ENCODE results near the gene RXFP3.
"Not testable (repeated sequence)": the region's sequence is repeated elsewhere in the genome, so short reads cannot be mapped to it uniquely, and the experiment has no call there.

The RXFP3 gene

GRCh38 chr5:33937017-33937706 lies 976 bp downstream of the RXFP3 start:
- no peak for DNase-seq

DNA sequence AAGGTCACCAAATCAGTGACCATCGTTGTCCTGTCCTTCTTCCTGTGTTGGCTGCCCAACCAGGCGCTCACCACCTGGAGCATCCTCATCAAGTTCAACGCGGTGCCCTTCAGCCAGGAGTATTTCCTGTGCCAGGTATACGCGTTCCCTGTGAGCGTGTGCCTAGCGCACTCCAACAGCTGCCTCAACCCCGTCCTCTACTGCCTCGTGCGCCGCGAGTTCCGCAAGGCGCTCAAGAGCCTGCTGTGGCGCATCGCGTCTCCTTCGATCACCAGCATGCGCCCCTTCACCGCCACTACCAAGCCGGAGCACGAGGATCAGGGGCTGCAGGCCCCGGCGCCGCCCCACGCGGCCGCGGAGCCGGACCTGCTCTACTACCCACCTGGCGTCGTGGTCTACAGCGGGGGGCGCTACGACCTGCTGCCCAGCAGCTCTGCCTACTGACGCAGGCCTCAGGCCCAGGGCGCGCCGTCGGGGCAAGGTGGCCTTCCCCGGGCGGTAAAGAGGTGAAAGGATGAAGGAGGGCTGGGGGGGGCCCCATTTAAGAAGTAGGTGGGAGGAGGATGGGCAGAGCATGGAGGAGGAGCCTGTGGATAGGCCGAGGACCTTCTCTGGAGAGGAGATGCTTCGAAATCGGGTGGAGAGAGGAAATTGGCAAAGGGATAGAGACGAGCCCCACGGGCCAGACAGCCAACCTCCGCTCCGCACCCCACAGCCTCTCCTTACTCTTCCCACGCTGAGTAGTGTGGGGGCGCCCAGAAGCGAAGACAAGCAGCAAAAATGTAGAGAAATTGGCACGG lies 1.7 kb downstream of the RXFP3 start:
- DNase-seq, result no peak

DNA sequence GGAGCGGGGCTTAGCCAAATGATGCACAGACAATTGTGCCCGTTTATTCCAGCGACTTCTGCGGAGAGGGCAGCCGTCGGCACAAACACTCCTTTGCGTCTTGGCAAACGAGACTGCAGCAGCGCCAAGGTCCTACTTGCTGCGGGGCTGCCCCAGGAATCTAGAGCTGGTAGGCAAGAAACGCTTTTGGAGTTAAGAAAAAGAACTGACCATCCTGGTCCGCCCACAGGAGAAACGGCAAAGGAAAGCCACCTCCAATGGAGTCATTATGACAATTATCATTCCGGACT lies 2.3 kb downstream of the RXFP3 start:
- DNase-seq, result no peak

DNA sequence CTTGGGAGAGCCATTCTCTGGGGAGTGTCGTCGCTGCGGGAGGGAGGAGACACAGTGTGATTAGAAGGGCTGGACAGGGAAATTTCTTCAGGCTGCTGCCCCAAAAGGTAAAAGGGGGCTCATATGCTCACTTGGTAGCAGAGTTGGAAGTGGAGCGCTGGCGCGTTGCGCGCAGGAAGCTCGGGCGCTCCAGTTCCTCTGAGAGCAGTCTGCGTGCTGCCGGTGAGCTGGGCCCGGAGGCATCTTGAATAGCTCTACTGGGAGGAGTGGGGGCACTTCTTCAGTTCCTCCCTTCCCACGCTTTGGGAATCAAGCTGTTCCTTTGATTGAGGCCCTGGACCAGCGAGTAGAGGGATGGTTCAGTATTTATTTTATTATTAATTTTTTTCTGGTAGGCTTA lies 2.7 kb downstream of the RXFP3 start:
- no peak for DNase-seq

DNA sequence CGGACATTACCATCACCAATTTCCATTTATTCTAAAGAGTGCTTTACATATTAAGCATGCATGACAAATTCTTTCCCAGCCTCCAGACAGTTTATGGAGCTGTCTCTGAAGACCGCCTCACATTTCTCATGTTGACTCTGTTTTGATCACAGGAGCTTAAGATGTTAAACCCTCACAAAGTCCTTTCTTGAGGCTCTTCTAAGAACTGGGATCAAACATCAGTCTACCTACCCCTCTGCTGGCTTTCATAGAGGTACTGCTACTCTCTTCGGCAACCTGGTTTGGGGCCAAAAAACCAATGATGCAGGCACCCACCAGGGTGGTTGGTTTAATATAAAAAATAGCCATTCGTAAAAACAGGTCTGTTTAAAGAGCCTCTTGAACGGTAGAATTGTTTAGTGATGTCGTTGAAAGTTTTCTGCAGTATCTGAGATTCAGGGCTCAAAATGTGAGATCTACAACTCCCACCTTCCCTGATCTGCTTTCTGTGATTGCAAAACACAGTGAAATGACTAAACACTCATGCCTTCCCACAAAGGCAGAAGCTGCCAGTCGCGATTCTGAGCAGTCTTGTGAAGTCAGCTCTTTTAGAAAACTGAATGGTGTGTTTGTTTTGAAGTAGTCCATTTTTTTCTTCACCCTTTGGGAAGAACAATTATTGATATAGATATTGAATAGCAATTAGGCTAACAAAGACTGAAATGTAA lies 3.5 kb downstream of the RXFP3 start:
- no peak for DNase-seq

DNA sequence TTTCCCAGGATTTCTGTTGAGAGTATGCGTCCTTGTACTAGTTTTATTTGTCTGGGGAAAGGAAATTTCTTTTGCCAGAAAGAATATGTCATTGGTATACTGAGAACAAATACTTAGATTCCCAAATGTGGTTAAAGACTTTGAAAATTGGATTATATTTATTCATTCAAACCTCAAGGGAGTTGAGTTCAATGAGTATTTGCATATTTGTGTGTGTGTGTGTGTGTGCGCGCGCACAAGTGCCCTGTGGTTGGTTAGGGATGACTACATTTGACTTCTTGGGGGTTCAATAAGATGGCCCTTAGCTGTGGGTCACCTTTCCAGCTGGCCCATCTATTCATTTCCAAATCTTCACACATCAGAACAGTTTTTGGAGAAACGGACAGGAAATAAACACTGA lies 4.9 kb downstream of the RXFP3 start:
- no peak for DNase-seq

DNA sequence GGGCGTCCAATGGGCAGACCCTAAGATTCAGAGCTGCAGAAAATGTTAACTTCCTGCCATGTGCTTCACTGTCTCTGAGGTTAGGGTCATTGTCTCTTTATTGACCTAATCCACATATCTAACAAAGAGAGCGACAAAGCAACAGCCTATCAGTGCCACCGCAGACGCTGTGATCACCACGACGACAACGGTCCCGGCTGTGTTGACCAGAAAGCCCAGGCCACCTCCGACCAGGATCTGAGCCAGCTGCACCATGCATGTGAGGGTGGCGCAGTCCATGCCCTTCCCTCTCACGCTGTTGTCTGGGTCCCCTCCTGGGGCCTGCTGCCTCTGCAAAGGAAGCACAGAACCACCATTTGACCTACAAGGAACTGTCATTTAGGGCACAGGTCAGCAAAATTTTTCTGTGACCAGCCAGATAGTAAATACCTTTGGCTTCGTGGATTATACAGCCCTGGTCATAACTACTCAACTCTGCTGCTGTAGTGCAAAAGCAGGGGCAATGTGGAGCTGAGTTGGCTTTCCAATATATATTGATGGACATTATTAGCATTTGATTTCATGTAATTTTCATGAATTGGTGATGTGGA lies 8.5 kb downstream of the RXFP3 start:
- DNase-seq, result no peak

GRCh38 chr5:33952175-33952574 lies 16.0 kb downstream of the RXFP3 start:
- DNase-seq, result not testable (repeated sequence)

DNA sequence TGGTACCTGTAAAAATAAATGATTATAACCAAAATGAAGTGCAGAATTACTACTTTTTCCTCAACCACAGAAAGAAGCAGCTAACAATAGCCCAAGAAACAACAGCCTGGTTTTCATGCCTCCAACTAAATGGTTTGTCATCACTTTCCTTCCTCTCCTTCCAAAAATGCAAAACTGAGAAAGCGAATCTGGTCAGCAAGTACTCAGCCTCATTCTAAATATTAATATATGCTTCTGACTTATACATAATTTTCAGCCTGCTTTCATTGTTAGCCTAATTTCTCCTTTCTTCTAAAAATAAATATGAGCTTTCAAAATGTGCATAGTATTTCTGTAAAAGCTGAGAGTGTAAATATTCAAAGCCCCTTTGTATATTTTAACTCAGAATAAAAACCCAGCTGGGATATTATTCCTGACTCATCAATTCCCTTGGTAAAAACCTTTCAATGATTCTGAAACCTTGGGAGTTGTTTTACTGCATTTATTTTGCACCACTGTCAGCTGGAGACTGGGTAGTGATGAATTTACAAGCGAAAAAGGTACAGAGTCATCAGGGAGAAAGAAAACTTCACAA lies 21.5 kb downstream of the RXFP3 start:
- no peak for DNase-seq

DNA sequence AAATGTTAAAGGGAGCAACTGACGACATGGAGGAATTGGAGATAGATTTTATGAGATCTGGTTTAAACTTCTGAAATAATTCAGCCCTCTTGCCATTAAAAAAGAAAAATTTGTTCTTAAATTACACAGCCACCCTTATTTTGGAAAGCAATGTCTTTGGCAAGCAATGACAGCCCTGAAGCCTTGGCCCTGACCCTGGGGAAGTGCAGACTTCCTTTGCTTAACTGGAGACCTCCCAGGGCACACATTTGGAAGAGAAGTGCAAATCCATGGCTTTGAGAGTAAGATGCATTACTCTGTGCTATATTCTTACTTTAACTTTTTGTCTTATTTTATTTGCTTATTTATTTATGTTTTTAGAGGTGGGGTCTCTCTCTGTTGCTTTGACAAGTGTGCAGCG lies 22.0 kb downstream of the RXFP3 start:
- no peak for DNase-seq

- no peak for DNase-seq
Measured at GRCh38 chr5:33964132-33964700, 28.0 kb downstream of the RXFP3 start.

DNA sequence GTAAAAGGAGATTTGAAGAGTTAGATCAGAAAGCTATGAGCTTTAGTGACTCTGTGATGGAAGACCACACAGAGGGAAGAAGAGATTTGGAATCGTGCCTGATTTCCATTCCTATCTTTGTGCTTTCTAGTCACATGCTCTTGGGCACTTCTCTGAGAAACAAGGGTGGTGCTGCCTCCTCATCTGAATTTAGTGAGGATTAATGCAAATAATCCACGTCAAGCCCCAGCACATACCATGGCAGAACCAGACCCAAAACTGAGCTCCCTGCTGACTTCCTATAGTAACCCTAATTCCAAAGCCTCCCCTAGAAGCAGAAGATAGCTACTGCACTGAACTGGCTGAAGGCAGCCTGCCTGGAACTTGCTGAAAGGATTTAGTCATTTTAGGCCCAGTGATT lies 30.6 kb downstream of the RXFP3 start:
- no peak for DNase-seq

- DNase-seq, result no peak
Measured at GRCh38 chr5:33968211-33969005, 32.2 kb downstream of the RXFP3 start.

DNA sequence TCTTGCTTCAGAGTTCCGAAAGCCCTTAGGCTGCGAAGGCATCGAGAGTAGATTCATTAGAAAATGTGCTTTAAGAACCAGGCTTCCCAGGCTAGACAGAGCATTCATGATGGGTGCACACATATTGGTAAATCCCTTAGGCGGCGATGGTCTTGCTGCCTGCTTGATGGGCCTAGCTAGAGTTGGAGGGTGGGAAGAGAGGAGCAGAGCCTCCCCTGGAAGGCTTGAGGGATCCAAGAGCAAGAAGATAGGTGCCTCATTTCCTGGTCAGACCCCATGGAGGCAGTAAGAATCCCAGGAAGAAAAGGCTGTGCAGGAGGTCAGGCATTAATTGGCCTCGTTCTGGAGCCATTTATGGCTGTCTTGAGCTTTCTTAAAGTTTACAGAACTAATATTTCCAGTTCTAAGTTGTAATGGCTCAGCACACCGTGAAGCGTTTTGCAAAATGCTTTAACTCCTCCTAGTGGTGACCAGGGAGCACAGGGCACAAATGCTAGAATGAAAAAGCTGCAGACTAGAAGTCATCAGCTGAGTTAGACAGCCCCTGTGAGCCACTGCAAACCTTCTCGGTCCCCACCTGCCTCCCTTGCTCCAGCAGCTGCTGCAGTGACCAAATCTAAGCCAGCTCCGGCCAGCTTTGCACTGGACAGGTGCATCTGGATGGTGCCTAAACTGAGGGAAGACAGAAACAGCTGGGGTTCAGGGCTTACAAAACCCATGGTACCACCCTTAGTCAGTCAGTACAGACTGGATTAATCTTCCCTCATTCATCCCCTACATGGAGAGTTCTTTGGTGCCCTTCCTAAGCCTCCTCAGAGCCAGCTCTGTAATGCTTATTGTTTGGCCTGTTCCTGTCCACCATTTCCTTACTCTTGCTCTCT lies 33.6 kb downstream of the RXFP3 start:
- no peak for DNase-seq

DNA sequence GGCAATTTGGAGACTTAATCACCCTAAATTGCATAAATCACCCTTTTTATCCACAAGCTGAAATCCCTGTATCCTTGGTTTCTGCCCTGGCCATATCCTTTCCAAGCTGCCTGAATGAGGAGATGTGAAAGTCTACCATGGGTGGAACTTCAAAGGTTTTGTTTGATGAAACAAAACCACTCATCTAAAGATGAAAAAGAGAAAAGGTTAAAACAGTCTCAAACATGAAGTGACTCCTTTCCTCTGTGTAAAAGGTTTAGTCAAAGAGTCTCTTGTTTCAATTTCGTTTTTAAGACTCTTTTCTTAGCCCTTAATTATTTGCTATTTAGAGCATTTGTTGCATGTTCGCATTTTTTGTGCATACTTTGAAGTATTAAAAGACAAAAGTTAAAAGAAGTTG lies 37.1 kb downstream of the RXFP3 start:
- no peak for DNase-seq

DNA sequence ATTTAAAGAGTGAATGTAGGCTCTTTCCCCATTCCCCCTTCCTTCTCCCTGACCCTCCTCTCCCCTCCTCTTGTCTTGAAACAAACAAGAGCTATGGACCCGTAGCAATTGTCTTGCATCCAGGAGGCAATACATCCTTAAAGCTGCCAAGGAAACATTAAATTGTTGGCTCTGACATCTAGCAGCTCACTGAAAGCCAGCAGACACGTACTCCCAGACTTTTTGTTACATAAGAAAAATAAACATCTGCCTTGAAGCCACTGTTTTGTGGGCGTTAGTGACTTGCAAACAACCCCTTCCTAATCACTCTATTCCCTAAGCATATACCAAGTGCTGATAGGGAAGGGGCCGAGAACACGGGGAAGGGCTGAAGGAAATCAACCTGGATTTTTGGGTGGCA lies 39.7 kb downstream of the RXFP3 start:
- DNase-seq, result no peak

DNA sequence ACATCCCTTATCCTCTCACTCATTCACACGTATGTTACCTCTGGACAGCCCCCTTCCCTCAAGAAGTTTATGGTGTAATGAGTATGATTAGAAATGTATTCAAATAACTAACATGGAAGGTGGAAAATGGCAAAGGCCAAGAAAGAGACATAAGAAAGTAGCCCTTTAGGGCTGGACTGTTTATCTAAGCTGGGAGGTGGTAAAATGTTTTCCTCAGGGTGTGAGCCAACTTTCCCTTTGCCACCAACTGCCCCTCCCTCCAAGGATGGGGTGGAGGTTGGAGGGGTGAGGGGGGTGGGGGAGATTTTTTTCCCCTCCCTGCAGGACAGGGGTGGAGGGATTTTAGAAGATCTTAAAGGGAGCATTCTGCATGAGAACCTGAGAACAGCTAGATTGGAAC lies 40.1 kb downstream of the RXFP3 start:
- no peak for DNase-seq

- DNase-seq, result no peak
Measured at GRCh38 chr5:33978306-33978705, 42.1 kb downstream of the RXFP3 start.

DNA sequence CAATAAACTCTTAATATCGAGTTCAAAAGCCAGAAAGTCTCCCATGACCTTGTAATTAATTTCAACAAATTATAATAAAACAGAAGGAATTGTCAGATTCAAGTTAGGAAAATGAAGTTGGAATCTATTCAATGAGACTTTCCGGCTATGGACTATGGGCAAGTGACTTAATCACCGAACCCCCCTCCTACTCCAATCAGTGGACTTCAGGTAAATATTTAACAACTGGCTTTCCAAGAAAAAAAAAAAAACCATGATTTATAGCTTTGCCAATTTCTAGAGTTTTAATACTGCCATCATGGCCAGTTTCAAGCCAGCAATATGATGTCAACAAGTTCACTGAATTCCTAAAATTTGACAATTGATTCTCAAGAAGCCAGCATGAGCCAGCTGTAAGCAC lies 43.8 kb downstream of the RXFP3 start:
- no peak for DNase-seq

- DNase-seq, result no peak
Measured at GRCh38 chr5:33981408-33982162, 45.4 kb downstream of the RXFP3 start.
